ENCODE data around the gene MINK1. TPM values are rescaled to one million over a fixed set of nuclear protein-coding genes. Genes with fewer than 3 reads are reported as not detected.
A peak's percentile ranks its signal among the peaks of the same experiment; 100 is the strongest.
"Not testable (repeated sequence)": the region's sequence is repeated elsewhere in the genome, so short reads cannot be mapped to it uniquely, and the experiment has no call there.

Gene MINK1
- total RNA-seq, 1 experiment from 2014 or later = 20.0 TPM

DNA sequence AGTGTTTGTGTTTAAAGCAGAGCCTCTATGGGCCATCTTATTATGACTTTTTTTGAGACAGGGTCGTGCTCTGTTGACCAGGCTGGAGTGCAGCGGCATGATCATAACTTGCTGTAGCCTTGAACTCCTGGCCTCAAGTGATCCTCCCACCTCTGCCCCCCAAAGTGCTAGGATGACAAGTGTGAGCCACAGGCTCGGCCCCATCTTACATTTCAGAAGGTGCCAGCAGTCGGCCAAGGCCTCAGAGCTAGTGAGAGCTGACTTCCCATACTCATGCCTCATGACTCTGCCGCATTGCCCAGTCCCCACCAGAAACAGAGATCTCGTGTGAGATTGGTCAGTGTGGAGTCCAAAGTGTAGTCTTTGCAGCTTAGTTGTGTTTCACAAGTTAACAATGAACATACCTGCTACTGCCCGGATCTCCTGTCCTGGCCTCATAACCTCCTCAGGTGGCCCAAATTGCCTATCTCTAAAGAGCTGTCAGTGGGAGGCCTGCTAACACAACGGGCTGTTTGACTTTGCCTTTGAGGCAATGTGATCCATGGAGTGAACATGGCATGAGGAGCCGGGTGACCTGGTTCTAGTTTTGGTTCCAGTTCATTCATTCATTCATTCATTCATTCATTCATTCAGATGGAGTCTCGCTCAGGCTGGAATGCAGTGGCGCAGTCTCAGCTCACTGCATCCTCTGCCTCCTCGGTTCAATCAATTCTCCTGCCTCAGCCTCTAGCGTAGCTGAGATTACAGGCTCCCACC is 13.7 kb downstream of the MINK1 start:
- Histone ChIP-seq H3K9me3 (replicated peaks) (no peaks in the 10 kb centered on the region), H3K36me3 (no peaks in the 10 kb centered on the region), H3K27me3 (replicated peaks) (no peaks in the 10 kb centered on the region), H3K27ac (no peak overlapping the region), H3K4me3 (no peak overlapping the region), H3K4me1 (replicated peaks) (peaks cover 5% of the 10 kb centered on the region; the same call in 1 of the 2 replicates)
- no peak for DNase-seq (ENCODE audit: low read depth in 1 of 2, low spot score in 2 of 2)

DNA sequence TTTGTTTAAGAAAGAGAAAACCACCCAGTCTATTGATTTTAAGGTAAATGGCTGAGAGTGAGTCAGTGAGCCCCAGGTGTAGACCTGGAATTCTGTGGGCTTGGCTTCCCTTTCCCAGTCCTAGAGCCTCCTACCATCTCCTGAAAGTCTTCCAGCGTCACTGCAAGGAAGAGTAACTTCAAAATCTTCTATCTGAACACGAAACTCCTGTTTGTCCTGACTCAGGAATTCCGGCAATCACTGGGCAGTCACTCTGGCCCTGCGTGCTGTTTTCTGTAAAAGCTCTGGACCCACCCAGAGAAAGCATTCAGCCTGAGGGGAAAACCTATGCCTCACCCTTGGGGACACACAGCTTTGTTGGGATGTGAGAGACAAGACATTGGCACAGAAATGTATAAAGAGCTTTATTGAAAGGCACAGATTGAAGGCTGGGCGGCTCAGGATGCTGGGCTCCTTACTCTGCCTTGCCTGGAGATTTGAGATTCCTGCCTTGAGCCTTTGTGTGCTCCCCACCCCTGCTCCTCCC is 15.9 kb downstream of the MINK1 start:
- no peaks in the 10 kb centered on the region for H3K9me3 ChIP-seq (replicated peaks)
- no peaks in the 10 kb centered on the region for H3K36me3 ChIP-seq
- H3K27me3 ChIP-seq (replicated peaks) = no peaks in the 10 kb centered on the region
- no peak overlapping the region for H3K4me3 ChIP-seq
- no peak for DNase-seq (ENCODE audit: low read depth in 1 of 2, low spot score in 2 of 2)
- H3K4me1 ChIP-seq (replicated peaks) = peaks cover 5% of the 10 kb centered on the region; the same call in 1 of the 2 replicates
- H3K27ac ChIP-seq = no peak overlapping the region

DNA sequence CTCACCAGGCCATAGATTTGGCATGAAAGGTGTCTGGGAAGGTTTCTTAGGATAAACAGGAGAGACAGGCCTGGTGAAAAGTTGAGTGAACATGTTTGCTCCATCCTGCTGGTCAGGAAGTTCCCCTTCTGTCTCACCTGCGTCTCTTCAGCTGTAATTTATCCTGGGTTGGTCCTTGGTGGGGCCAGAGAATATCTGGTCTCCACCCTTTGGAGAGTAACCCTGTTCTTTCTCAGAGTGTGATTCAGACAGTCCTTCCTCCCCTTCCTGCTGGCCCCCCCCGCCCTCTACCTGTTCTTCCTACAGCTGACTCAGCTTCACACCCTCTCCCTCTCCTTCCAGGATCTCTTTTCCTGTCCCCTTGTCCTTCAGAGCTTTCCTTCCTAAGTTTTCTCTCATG is 17.1 kb downstream of the MINK1 start:
- Histone ChIP-seq H3K27me3 (replicated peaks) (no peaks in the 10 kb centered on the region), H3K36me3 (no peaks in the 10 kb centered on the region), H3K27ac (no peak overlapping the region), H3K4me1 (replicated peaks) (peaks cover 5% of the 10 kb centered on the region; the same call in 1 of the 2 replicates), H3K9me3 (replicated peaks) (no peaks in the 10 kb centered on the region), H3K4me3 (no peak overlapping the region)
- no peak for DNase-seq (ENCODE audit: low read depth in 1 of 2, low spot score in 2 of 2)

DNA sequence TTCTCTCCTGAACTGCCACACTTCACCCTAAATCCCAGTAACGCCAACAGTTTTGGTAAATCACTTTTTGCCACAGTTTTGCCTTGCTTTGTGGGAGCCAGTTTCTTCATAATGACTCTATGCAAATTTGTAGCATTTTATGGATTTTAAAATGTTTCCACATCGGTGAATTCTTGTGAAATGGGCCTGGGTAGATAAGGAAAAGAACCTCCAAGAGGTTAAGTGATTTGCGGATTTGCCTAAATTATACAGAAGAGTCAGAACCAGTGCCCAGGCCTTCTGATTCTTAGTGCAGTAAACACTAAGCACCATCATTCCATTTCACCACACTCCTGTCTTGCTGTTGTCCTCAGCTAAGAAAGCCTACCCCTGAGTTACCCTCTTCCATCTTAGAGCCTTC is 17.9 kb downstream of the MINK1 start:
- H3K27ac ChIP-seq = no peak overlapping the region
- no peaks in the 10 kb centered on the region for H3K27me3 ChIP-seq (replicated peaks)
- peaks cover 5% of the 10 kb centered on the region; the same call in 1 of the 2 replicates for H3K4me1 ChIP-seq (replicated peaks)
- no peaks in the 10 kb centered on the region for H3K9me3 ChIP-seq (replicated peaks)
- no peaks in the 10 kb centered on the region for H3K36me3 ChIP-seq
- DNase-seq (ENCODE audit: low read depth in 1 of 2, low spot score in 2 of 2) = no peak
- H3K4me3 ChIP-seq = no peak overlapping the region

DNA sequence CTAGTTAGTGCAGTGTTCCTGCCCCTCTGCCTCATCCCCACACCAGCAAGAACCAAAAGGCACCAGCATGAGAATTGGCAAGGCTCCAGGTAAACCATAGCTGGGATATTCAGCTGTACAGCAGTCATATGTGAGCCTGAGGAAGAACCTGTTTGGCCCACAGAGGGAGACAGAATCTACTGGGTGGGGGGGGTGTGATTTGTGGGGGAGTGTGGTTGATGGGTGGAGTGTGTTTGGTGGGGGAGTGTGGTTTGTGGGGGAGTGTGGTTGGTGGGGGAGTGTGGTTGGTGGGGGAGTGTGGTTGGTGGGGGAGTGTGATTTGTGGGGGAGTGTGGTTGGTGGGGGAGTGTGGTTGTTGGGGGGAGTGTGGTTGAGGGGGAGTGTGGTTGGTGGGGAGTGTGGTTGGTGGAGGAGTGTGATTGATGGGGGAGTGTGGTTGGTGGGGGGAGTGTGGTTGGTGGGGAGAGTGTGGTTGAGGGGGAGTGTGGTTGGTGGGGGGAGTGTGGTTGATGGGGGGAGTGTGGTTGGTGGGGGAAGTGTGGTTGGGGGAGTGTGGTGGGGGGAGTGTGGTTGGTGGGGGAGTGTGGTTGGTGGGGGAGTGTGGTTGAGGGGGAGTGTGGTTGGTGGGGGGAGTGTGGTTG is 19.5 kb downstream of the MINK1 start:
- Histone ChIP-seq H3K36me3 (peaks cover 4% of the 10 kb centered on the region; the same call in 1 of the 2 replicates), H3K27ac (no peak overlapping the region), H3K4me1 (replicated peaks) (peaks cover 8% of the 10 kb centered on the region), H3K4me3 (no peak overlapping the region), H3K27me3 (replicated peaks) (no peaks in the 10 kb centered on the region), H3K9me3 (replicated peaks) (no peaks in the 10 kb centered on the region)
- no peak for DNase-seq (ENCODE audit: low read depth in 1 of 2, low spot score in 2 of 2)

DNA sequence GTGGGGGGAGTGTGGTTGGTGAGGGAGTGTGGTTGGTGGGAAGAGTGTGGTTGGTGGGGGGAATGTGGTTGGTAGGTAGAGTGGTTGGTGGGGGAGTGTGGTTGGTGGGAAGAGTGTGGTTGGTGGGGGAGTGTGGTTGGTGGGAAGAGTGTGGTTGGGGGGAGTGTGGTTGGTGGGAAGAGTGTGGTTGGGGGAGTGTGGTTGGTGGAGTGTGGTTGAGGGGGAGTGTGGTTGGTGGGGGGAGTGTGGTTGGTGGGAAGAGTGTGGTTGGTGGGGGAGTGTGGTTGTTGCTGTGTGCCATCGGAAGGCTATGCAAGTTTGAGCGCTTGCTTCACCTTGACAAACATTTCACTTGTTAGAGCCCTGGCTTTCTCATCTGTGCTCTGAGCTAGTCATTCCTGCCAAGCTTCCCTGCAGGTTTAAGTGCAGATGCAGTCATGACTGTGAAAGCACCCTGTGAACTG is 20.1 kb downstream of the MINK1 start:
- peaks cover 14% of the 10 kb centered on the region for H3K4me1 ChIP-seq (replicated peaks)
- no peak for DNase-seq (ENCODE audit: low read depth in 1 of 2, low spot score in 2 of 2)
- H3K27ac ChIP-seq = no peak overlapping the region
- H3K4me3 ChIP-seq = no peak overlapping the region
- H3K27me3 ChIP-seq (replicated peaks) = no peaks in the 10 kb centered on the region
- H3K36me3 ChIP-seq = peaks cover 4% of the 10 kb centered on the region; the same call in 1 of the 2 replicates
- H3K9me3 ChIP-seq (replicated peaks) = no peaks in the 10 kb centered on the region

DNA sequence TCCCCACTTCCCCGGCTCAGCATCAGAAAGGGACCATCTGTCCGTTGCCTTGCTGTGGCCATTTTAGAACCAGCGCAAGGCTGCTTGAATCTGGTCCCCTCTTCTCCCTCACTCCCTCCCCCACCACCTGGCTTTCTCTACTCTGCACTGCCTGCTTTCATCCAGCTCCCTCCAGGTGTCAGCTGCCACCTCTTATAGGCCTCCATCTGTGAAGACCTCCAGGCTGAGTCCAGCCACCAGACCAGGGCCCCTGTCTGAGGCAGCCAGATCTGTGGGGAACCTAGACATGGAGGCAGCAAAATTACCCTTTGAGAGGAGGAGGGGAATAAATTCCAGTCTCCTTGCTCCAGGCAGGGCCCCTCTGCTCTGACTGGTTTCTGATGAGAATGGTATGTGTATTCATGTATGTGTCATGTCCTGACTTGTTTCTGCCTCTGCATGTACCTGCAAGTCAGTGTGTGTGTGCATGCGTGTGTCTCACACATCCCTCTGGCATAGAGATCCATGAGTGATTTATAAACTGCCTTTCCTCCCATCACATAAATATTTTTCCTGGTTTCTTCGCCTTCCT is 21.1 kb downstream of the MINK1 start:
- Histone ChIP-seq H3K27ac (no peak overlapping the region), H3K9me3 (replicated peaks) (no peaks in the 10 kb centered on the region), H3K36me3 (peaks cover 7% of the 10 kb centered on the region), H3K4me3 (no peak overlapping the region), H3K4me1 (replicated peaks) (peaks cover 23% of the 10 kb centered on the region), H3K27me3 (replicated peaks) (no peaks in the 10 kb centered on the region)
- DNase-seq (ENCODE audit: low read depth in 1 of 2, low spot score in 2 of 2) = no peak

DNA sequence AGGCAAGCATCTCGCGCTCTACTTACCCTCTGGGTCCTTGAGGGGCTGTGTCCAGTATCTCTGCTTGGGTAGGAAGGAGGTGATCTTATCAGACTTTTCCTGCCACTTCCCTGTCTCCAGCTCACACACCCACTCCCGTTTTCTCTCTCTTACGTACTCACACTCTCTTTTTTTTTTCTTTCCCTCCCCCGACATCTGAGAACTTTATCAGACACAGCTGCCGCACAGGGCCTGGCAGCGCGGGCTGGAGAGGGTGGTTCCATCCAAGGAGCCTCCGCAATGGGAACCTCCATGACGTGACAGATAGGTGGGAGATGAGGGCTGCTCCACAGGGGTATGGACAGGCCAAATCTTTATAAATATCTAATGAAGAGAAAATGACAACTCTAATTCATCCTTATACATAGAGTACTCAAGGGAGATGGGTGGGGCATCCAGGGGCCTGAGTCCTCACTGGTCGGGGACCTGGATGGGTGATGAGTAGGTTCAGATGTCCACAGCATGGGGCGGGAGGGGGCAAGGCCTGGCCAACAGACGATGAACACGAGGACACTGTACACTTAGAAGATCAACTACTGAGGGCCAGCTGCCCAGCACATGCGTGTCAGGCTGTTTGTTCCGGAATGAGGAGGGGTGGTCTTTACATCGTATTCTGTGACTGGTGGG is 23.3 kb downstream of the MINK1 start:
- Histone ChIP-seq H3K36me3 (peaks cover 9% of the 10 kb centered on the region), H3K27ac (no peak overlapping the region), H3K27me3 (replicated peaks) (no peaks in the 10 kb centered on the region), H3K4me1 (replicated peaks) (peaks cover 22% of the 10 kb centered on the region), H3K9me3 (replicated peaks) (no peaks in the 10 kb centered on the region), H3K4me3 (no peak overlapping the region)
- DNase-seq (ENCODE audit: low read depth in 1 of 2, low spot score in 2 of 2) = no peak

DNA sequence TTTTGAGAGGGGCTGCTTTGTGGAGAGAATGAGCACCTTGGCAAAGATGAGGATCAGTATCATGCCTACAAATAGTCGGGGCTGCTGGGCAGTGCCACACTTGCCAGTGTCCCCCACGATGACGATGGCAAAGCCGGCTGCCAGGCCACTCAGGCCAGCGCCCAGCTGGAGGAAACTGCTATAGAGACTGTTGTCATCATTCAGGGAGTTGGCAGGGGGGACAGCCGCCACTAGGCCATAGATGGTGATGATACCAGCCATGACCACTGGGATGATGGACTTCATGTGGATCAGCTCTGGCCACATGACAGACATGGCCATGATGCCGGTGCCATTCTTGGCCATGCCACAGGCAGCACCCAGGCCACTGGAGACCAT is 23.8 kb downstream of the MINK1 start:
- Histone ChIP-seq H3K36me3 (peaks cover 9% of the 10 kb centered on the region), H3K9me3 (replicated peaks) (no peaks in the 10 kb centered on the region), H3K27me3 (replicated peaks) (no peaks in the 10 kb centered on the region), H3K4me1 (replicated peaks) (peaks cover 19% of the 10 kb centered on the region), H3K27ac (no peak overlapping the region), H3K4me3 (no peak overlapping the region)
- no peak for DNase-seq (ENCODE audit: low read depth in 1 of 2, low spot score in 2 of 2)

DNA sequence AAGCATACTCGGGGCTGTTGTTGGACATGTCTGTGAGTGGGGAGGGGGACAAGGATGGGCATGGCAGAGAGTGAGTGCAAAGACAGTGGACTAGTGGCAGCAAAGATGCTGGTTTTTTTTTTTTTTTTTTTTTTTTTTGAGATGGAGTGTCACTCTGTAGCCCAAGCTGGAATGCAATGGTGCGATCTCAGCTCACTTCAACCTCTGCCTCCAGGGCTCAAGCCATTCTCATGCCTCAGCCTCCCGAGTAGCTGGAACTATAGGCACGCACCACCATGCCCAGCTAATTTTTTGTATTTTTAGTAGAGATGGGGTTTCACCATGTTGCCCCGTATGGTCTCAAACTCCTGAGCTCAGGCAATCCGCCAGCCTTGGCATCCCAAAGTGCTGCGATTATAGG is 24.2 kb downstream of the MINK1 start:
- H3K27me3 ChIP-seq (replicated peaks); DNase-seq (ENCODE audit: low read depth in 1 of 2, low spot score in 2 of 2); H3K4me3 ChIP-seq; H3K27ac ChIP-seq; H3K9me3 ChIP-seq (replicated peaks); H3K36me3 ChIP-seq: not testable (repeated sequence)
- H3K4me1 ChIP-seq (replicated peaks) = peaks cover 19% of the 10 kb centered on the region

DNA sequence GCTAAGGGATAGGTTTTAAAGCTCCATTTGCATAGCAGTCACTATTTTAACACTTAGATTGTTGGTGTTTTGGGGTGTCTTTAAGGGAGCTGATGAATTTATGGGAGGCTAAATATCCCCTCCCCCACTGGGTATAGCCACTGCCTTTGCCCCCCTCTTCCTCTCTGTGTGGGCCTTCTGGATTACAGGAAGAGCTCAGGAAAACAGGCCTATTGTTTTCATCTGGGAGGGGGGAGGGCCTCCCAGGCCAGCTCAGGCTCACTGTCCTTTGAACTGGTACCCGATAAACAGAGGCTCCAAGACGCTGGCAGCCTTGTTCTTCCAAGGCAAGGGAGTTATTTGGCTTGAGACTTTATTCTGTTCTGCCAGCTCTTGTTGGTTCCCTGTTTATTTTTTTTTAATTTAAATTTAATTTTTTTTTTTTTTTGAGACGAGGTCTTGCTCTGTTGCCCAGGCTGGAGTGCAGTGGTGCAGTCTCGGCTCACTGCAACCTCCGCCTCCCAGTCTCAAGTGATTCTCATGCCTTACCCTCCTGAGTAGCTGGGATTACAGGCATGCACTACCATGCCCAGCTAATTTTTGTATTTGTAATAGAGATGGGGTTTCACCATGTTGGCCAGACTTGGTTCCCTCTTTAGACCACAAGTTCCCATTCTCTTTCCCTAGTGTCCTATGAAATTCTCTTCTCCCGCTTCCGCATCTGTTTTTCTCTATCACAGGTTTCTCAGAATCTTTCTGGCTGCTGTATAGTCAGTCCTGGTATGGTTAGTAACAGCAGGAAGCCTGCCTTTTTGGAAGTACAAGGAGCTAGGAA is 25.1 kb downstream of the MINK1 start:
- Histone ChIP-seq H3K9me3 (replicated peaks) (no peaks in the 10 kb centered on the region), H3K27me3 (replicated peaks) (no peaks in the 10 kb centered on the region), H3K4me1 (replicated peaks) (peaks cover 19% of the 10 kb centered on the region), H3K27ac (0 out of 2 replicates have a peak overlapping the region, but pooled peaks have one; percentile 8), H3K4me3 (no peak overlapping the region), H3K36me3 (peaks cover 9% of the 10 kb centered on the region)
- peak; percentile 63 to 68 for DNase-seq (ENCODE audit: low read depth in 1 of 2, low spot score in 2 of 2)

DNA sequence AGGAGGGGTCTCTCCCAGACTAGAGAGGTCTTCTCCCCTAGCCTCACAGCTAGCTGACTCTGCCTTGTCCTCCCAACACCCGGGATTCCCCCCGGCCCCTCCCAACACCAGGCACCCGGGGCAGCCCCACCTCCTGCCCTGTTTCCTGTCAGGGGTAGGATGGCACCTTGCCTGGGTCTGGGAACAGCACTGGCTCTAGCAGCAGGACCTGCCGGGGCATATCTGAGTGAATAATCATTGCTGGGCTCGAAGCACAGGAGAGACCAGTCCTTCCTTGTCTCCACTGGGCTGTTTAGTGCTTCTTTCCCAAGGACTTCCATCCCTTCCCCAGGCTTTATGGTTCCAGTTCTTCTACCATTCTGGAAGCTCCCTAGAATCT is 25.7 kb downstream of the MINK1 start:
- DNase-seq (ENCODE audit: low read depth in 1 of 2, low spot score in 2 of 2) = no peak
- Histone ChIP-seq H3K36me3 (peaks cover 9% of the 10 kb centered on the region), H3K4me1 (replicated peaks) (peaks cover 19% of the 10 kb centered on the region), H3K27me3 (replicated peaks) (no peaks in the 10 kb centered on the region), H3K27ac (no peak overlapping the region), H3K4me3 (no peak overlapping the region), H3K9me3 (replicated peaks) (no peaks in the 10 kb centered on the region)

Data from SJSA1 (cell line).